ENCODE data around the gene IPO4. TPM values are rescaled to one million over a fixed set of nuclear protein-coding genes. Genes with fewer than 3 reads are reported as not detected.

The IPO4 gene
- total and polyA plus RNA-seq, 2 of the 8 experiments (the other 6 are each of a cell fraction or from before 2014, with no cell fraction given) = 55.5 to 108 TPM

GRCh38 chr14:24192933-24193332 lies 4.3 kb upstream of the IPO4 start:
- H3K56ac ChIP-seq (replicated peaks; ENCODE audit: insufficient read length, low read depth, low read length) = no peak overlapping the region
- no peak overlapping the region for H2BK120ac ChIP-seq (replicated peaks; ENCODE audit: low read depth, low read length)
- no peaks in the 10 kb centered on the region for H3K27me3 ChIP-seq (replicated peaks in 1 of 4; ENCODE audit: control insufficient read depth in 3 of 4, extremely low read depth in 1 of 4, insufficient read depth in 3 of 4, low read length in 3 of 4)
- H3K9ac ChIP-seq (replicated peaks in 1 of 4; ENCODE audit: extremely low read depth in 1 of 4, low read depth in 3 of 4, low read length in 3 of 4) = no peak overlapping the region
- no peak overlapping the region for H2BK5ac ChIP-seq (ENCODE audit: low read depth, low read length)
- no peak overlapping the region for H3K27ac ChIP-seq (ENCODE audit: low read depth, low read length)
- H2AFZ ChIP-seq (ENCODE audit: low read length) = no peak overlapping the region
- no peak overlapping the region for H4K91ac ChIP-seq (replicated peaks; ENCODE audit: insufficient read length, low read length)
- peaks cover 4 to 6% (median 5%) of the 10 kb centered on the region in 4 experiments; a peak in 6 of 8 replicates for H3K36me3 ChIP-seq (ENCODE audit: control insufficient read depth in 2 of 4, insufficient read depth in 4 of 4, low read length in 3 of 4)
- H3K18ac ChIP-seq (ENCODE audit: extremely low read depth, low read length) = no peak overlapping the region
- H2BK15ac ChIP-seq (ENCODE audit: low read length) = no peak overlapping the region
- H3K4me3 ChIP-seq (ENCODE audit: extremely low read depth in 1 of 4, insufficient read depth in 2 of 4, low read depth in 3 of 4, low read length in 4 of 4) = no peak overlapping the region
- peaks cover 0 to 1% of the 10 kb centered on the region in 2 experiments; a peak in 1 of 4 replicates for H3K79me2 ChIP-seq (ENCODE audit: control insufficient read depth in 1 of 2, insufficient read depth in 2 of 2, low read length in 2 of 2)
- ChIA-PET POLR2A (ENCODE audit: partially characterized antibody) (interaction anchor here (4.3 to 4.7 kb wide), 2 partner anchors 10 to 18 kb away, joined by 58 to 119 read pairs; partner anchors contain the start of genes CHMP4A and MDP1), CTCF (ENCODE audit: partially characterized antibody) (no interaction called here)
- H2BK12ac ChIP-seq (ENCODE audit: low read depth, low read length) = no peak overlapping the region
- FAIRE-seq (no peak), DNase-seq (ENCODE audit: low read depth in 1 of 2, low spot score in 2 of 2) (no peak)
- H3K9me3 ChIP-seq (ENCODE audit: insufficient read depth in 2 of 2, low read depth in 1 of 2, low read length in 1 of 2) = no peaks in the 10 kb centered on the region
- no peak for TF ChIP-seq TAF1 (IDR thresholded peaks at IDR 0.05; ENCODE audit: low read depth, low read length)
- TF ChIP-seq USF2 (IDR thresholded peaks at IDR 0.05; ENCODE audit: low read length) = no peak
- no peak for TF ChIP-seq RNF2 (IDR thresholded peaks at IDR 0.05; ENCODE audit: borderline replicate concordance, low read depth, low read length, missing control alignments, poor library complexity, severe bottlenecking)
- TF ChIP-seq SIX5 (IDR thresholded peaks at IDR 0.05; ENCODE audit: low read depth, low read length) = no peak
- TF ChIP-seq BRCA1 (IDR thresholded peaks at IDR 0.05; ENCODE audit: low read depth, low read length) = no peak
- TF ChIP-seq POLR2AphosphoS5 (IDR thresholded peaks at IDR 0.05; ENCODE audit: low read depth, low read length) = no peak
- peaks cover 0 to 11% (median 3%) of the 10 kb centered on the region in 4 experiments; a peak in 5 of 7 replicates for H3K4me1 ChIP-seq (replicated peaks in 1 of 4; ENCODE audit: control insufficient read depth in 3 of 4, insufficient read depth in 4 of 4, low read length in 3 of 4)
- H3K23ac ChIP-seq (ENCODE audit: insufficient read length) = no peak overlapping the region
- H4K20me1 ChIP-seq (replicated peaks in 1 of 2; ENCODE audit: control insufficient read depth in 1 of 2, insufficient read depth in 2 of 2, low read length in 2 of 2) = peaks cover 0 to under 1% of the 10 kb centered on the region in 2 experiments
- no peaks in the 10 kb centered on the region; the same call in 1 of the 2 replicates for H3K79me1 ChIP-seq (ENCODE audit: low read depth, low read length)
- no peak overlapping the region for H2BK20ac ChIP-seq (ENCODE audit: low read length)
- no peak overlapping the region for H3K4ac ChIP-seq (replicated peaks; ENCODE audit: insufficient read length, low read depth, low read length)
- H3K23me2 ChIP-seq (ENCODE audit: low read depth, low read length) = peaks cover 8% of the 10 kb centered on the region
- WGBS, 2 experiments (ENCODE audit: extremely low coverage in 1 of 2, insufficient coverage in 1 of 2, insufficient read length in 1 of 2, insufficient replicate concordance in 2 of 2, low coverage in 1 of 2, low lambda C conversion rate in 2 of 2, missing lambda C conversion rate in 1 of 2) = 96% methylated on average over 15 of the region's 15 CpGs; no CpG with 5 or more reads in 1 of the 2 experiments
- no peak overlapping the region for H4K8ac ChIP-seq (ENCODE audit: extremely low read depth, insufficient read depth, low read length)
- no peak overlapping the region for H2AK5ac ChIP-seq (ENCODE audit: low read depth, low read length)
- no peak overlapping the region for H3K14ac ChIP-seq (ENCODE audit: insufficient read length)
- H3K4me2 ChIP-seq (ENCODE audit: insufficient read depth in 1 of 2, low read depth in 2 of 2, low read length in 2 of 2) = no peak overlapping the region
- no peak overlapping the region for H4K5ac ChIP-seq (ENCODE audit: insufficient read length, low read depth, low read length)

Measured in H1 (cell line).